ENCODE results near the gene TTLL11.

Gene TTLL11

GRCh38 chr9:121914604-121915303, 178.4 kb downstream of the TTLL11 start:
- H3K9me3 ChIP-seq (ENCODE audit: control insufficient read depth, low read length) = no peaks in the 10 kb centered on the region
- H3K4me3 ChIP-seq (ENCODE audit: low read depth, low read length) = no peak overlapping the region
- H3K79me2 ChIP-seq = no peaks in the 10 kb centered on the region
- H3K4me1 ChIP-seq = no peaks in the 10 kb centered on the region
- H2AFZ ChIP-seq = no peak overlapping the region
- no peak overlapping the region for H3K27ac ChIP-seq
- no peaks in the 10 kb centered on the region for H3K27me3 ChIP-seq (ENCODE audit: control insufficient read depth, insufficient read depth, low read length)
- H3K9ac ChIP-seq = no peak overlapping the region
- H3K36me3 ChIP-seq (ENCODE audit: control insufficient read depth, insufficient read depth, low read length) = no peaks in the 10 kb centered on the region
- TF ChIP-seq CTCF (IDR thresholded peaks at IDR 0.05) = no peak
- no peak overlapping the region for H3K4me2 ChIP-seq (ENCODE audit: low read length)

- H3K79me2 ChIP-seq = no peaks in the 10 kb centered on the region
- no peak overlapping the region for H2AFZ ChIP-seq
- H3K27ac ChIP-seq = no peak overlapping the region
- TF ChIP-seq CTCF (IDR thresholded peaks at IDR 0.05) = no peak
- H3K27me3 ChIP-seq (ENCODE audit: control insufficient read depth, insufficient read depth, low read length) = no peaks in the 10 kb centered on the region
- no peak overlapping the region for H3K4me3 ChIP-seq (ENCODE audit: low read depth, low read length)
- H3K9ac ChIP-seq = no peak overlapping the region
- H3K4me2 ChIP-seq (ENCODE audit: low read length) = no peak overlapping the region
- no peaks in the 10 kb centered on the region for H3K36me3 ChIP-seq (ENCODE audit: control insufficient read depth, insufficient read depth, low read length)
- H3K4me1 ChIP-seq = no peaks in the 10 kb centered on the region
- no peaks in the 10 kb centered on the region for H3K9me3 ChIP-seq (ENCODE audit: control insufficient read depth, low read length)
Observed at GRCh38 chr9:121914017-121914595, 179.0 kb downstream of the TTLL11 start.

DNA sequence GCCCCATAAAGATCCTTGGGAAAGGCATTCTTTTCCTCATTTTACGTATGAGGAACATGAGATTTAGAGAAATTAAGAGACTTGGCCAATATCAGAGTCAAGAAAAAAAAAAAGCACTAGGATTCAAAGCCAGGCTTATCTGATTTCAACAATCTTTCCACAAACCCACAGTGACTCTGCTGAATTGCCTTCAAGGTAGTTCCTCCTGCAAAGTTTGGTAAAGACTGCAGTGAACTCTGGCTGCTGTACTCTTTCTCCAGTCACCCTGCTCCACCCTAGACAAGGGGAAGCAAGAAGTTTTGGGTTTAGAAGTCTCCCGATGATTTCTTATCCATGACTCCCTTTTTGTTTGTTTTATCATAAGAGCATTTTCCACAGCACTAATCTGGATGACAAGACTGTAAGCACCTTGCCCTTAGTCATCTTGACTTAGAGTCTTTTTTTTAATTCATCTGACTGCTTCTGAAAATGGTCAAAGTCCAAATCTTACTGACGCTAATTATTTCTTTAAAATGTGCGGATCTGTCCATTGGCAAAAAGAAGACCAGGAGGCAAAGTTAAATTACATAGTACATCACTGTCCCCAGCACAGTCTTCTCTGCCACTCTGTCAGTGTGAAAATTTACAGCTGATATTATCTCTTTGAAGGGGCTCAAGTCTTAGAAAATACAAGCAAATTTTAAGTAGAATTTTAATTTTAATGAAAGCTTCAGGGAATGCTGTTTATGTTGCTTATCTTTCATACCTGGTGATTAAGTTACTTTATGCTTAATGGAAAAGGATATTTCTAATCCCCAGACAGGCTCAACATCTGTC, 180.1 kb downstream of the TTLL11 start:
- no peak overlapping the region for H3K27ac ChIP-seq
- no peak overlapping the region for H3K4me3 ChIP-seq (ENCODE audit: low read depth, low read length)
- H3K9ac ChIP-seq = no peak overlapping the region
- H3K79me2 ChIP-seq = no peaks in the 10 kb centered on the region
- no peaks in the 10 kb centered on the region for H3K9me3 ChIP-seq (ENCODE audit: control insufficient read depth, low read length)
- H3K36me3 ChIP-seq (ENCODE audit: control insufficient read depth, insufficient read depth, low read length) = no peaks in the 10 kb centered on the region
- no peaks in the 10 kb centered on the region for H3K27me3 ChIP-seq (ENCODE audit: control insufficient read depth, insufficient read depth, low read length)
- H2AFZ ChIP-seq = no peak overlapping the region
- H3K4me2 ChIP-seq (ENCODE audit: low read length) = no peak overlapping the region
- no peaks in the 10 kb centered on the region for H3K4me1 ChIP-seq
- TF ChIP-seq CTCF (IDR thresholded peaks at IDR 0.05) = no peak

DNA sequence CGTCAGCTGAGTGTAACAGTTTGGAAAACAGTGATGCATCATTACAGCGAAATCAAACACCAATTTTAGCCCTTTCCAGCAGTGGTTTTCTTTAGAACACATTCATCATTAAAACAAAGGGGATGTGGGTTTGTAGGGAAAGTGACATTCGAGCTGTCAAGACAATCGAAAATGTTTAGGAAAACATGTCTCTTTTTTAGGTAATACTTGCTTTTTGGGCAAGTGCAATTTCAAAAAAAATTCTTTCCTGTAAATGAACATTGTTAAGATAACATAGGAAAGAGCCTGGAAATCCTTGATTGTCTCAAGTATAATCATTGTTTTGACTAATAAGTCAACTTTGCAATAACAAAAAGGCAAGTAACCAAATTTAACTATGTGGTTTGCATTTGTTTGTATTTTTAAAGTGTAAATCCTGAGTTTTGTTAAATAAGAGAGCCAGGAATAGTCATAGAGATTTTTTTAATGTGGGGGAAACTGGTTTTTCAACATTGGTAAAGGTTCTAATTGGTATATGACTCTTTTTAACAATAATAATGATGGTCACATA, 182.5 kb downstream of the TTLL11 start:
- H3K79me2 ChIP-seq = no peaks in the 10 kb centered on the region
- H3K27ac ChIP-seq = no peak overlapping the region
- no peaks in the 10 kb centered on the region for H3K4me1 ChIP-seq
- no peaks in the 10 kb centered on the region for H3K36me3 ChIP-seq (ENCODE audit: control insufficient read depth, insufficient read depth, low read length)
- no peaks in the 10 kb centered on the region for H3K9me3 ChIP-seq (ENCODE audit: control insufficient read depth, low read length)
- H3K4me2 ChIP-seq (ENCODE audit: low read length) = no peak overlapping the region
- H2AFZ ChIP-seq = no peak overlapping the region
- no peak overlapping the region for H3K9ac ChIP-seq
- TF ChIP-seq CTCF (IDR thresholded peaks at IDR 0.05) = no peak
- H3K4me3 ChIP-seq (ENCODE audit: low read depth, low read length) = no peak overlapping the region
- H3K27me3 ChIP-seq (ENCODE audit: control insufficient read depth, insufficient read depth, low read length) = no peaks in the 10 kb centered on the region
